HUES6 (cell line): Measurements from ENCODE around the gene CACNA1B.

ENCODE experiments used
- H3K27ac ChIP-seq: 2 replicates; pipeline ENCODE4 v1.7.0; 2013; ENCODE audit warnings: low read depth, mild to moderate bottlenecking, low read length, inconsistent platforms
- H3K27me3 ChIP-seq: 2 replicates; pipeline ENCODE4 v1.6.1; 2013; ENCODE audit warnings: low read length; ENCODE audit not compliant: control insufficient read depth, insufficient read depth
- H3K36me3 ChIP-seq: 2 replicates; pipeline ENCODE4 v1.6.1; 2013; ENCODE audit warnings: low read length; ENCODE audit not compliant: control insufficient read depth, insufficient read depth
- H3K4me1 ChIP-seq: 2 replicates; pipeline ENCODE4 v1.6.1; 2013; ENCODE audit warnings: low read length; ENCODE audit not compliant: control insufficient read depth, insufficient read depth
- H3K4me3 ChIP-seq: 2 replicates; pipeline ENCODE4 v1.5.1; 2013; ENCODE audit warnings: low read depth, low read length
- H3K9ac ChIP-seq: one replicate; pipeline ENCODE4 v1.6.1; 2013; ENCODE audit warnings: mild to moderate bottlenecking, low read length
- H3K9me3 ChIP-seq: 2 replicates; pipeline ENCODE4 v1.6.1; 2013; ENCODE audit warnings: low read depth, low read length; ENCODE audit not compliant: control insufficient read depth, insufficient read depth

The CACNA1B gene

GRCh38 chr9:138072161-138072842, 194.7 kb downstream of the CACNA1B start:
- H3K27ac ChIP-seq: no peak overlapping the region
- no peaks in the 10 kb centered on the region for H3K9me3 ChIP-seq
- H3K27me3 ChIP-seq: no peaks in the 10 kb centered on the region
- no peak overlapping the region for H3K9ac ChIP-seq
- no peak overlapping the region for H3K4me3 ChIP-seq
- no peaks in the 10 kb centered on the region for H3K36me3 ChIP-seq
- H3K4me1 ChIP-seq: peaks cover 37% of the 10 kb centered on the region

GRCh38 chr9:138072897-138073296, 195.3 kb downstream of the CACNA1B start:
- Histone ChIP-seq H3K27me3 (no peaks in the 10 kb centered on the region), H3K9me3 (no peaks in the 10 kb centered on the region), H3K4me3 (no peak overlapping the region), H3K9ac (no peak overlapping the region), H3K36me3 (no peaks in the 10 kb centered on the region), H3K27ac (no peak overlapping the region), H3K4me1 (peaks cover 37% of the 10 kb centered on the region)

- no peak overlapping the region for H3K9ac ChIP-seq
- no peak overlapping the region for H3K4me3 ChIP-seq
- H3K4me1 ChIP-seq: peaks cover 33% of the 10 kb centered on the region
- H3K36me3 ChIP-seq: no peaks in the 10 kb centered on the region
- H3K9me3 ChIP-seq: no peaks in the 10 kb centered on the region
- no peaks in the 10 kb centered on the region for H3K27me3 ChIP-seq
- H3K27ac ChIP-seq: no peak overlapping the region
Measured at GRCh38 chr9:138073408-138073807, 195.8 kb downstream of the CACNA1B start.

GRCh38 chr9:138073808-138074207, 196.2 kb downstream of the CACNA1B start:
- no peaks in the 10 kb centered on the region for H3K36me3 ChIP-seq
- H3K4me1 ChIP-seq: peaks cover 29% of the 10 kb centered on the region
- H3K9me3 ChIP-seq: no peaks in the 10 kb centered on the region
- H3K27ac ChIP-seq: no peak overlapping the region
- H3K27me3 ChIP-seq: no peaks in the 10 kb centered on the region
- H3K9ac ChIP-seq: no peak overlapping the region
- no peak overlapping the region for H3K4me3 ChIP-seq

- no peak overlapping the region for H3K27ac ChIP-seq
- no peaks in the 10 kb centered on the region for H3K27me3 ChIP-seq
- no peaks in the 10 kb centered on the region for H3K9me3 ChIP-seq
- no peak overlapping the region for H3K9ac ChIP-seq
- H3K4me1 ChIP-seq: peaks cover 22% of the 10 kb centered on the region
- no peak overlapping the region for H3K4me3 ChIP-seq
- no peaks in the 10 kb centered on the region for H3K36me3 ChIP-seq
Measured at GRCh38 chr9:138074516-138074915, 196.9 kb downstream of the CACNA1B start.

GRCh38 chr9:138075496-138075895, 197.9 kb downstream of the CACNA1B start:
- H3K27me3 ChIP-seq: no peaks in the 10 kb centered on the region
- no peak overlapping the region for H3K9ac ChIP-seq
- H3K4me1 ChIP-seq: peaks cover 14% of the 10 kb centered on the region
- H3K27ac ChIP-seq: no peak overlapping the region
- H3K36me3 ChIP-seq: no peaks in the 10 kb centered on the region
- H3K9me3 ChIP-seq: no peaks in the 10 kb centered on the region
- no peak overlapping the region for H3K4me3 ChIP-seq

- Histone ChIP-seq H3K9me3 (no peaks in the 10 kb centered on the region), H3K27ac (no peak overlapping the region), H3K4me1 (peaks cover 14% of the 10 kb centered on the region), H3K36me3 (0 out of 2 replicates have a peak, but pooled peaks cover 2% of the 10 kb centered on the region), H3K27me3 (no peaks in the 10 kb centered on the region), H3K4me3 (no peak overlapping the region), H3K9ac (no peak overlapping the region)
Measured at GRCh38 chr9:138075961-138076649, 198.5 kb downstream of the CACNA1B start.

- Histone ChIP-seq H3K9ac (no peak overlapping the region), H3K27ac (no peak overlapping the region), H3K9me3 (no peaks in the 10 kb centered on the region), H3K27me3 (no peaks in the 10 kb centered on the region), H3K4me3 (no peak overlapping the region), H3K36me3 (0 out of 2 replicates have a peak, but pooled peaks cover 3% of the 10 kb centered on the region), H3K4me1 (peaks cover 14% of the 10 kb centered on the region)
Measured at GRCh38 chr9:138076650-138077009, 199.0 kb downstream of the CACNA1B start.

GRCh38 chr9:138077126-138077525, 199.5 kb downstream of the CACNA1B start:
- Histone ChIP-seq H3K27me3 (no peaks in the 10 kb centered on the region), H3K36me3 (0 out of 2 replicates have a peak, but pooled peaks cover 3% of the 10 kb centered on the region), H3K27ac (no peak overlapping the region), H3K9ac (no peak overlapping the region), H3K4me1 (peaks cover 14% of the 10 kb centered on the region), H3K9me3 (no peaks in the 10 kb centered on the region), H3K4me3 (no peak overlapping the region)

GRCh38 chr9:138077898-138078540, 200.4 kb downstream of the CACNA1B start:
- Histone ChIP-seq H3K27ac (no peak overlapping the region), H3K36me3 (peaks cover 7% of the 10 kb centered on the region; the same call in 1 of the 2 replicates), H3K4me3 (no peak overlapping the region), H3K27me3 (no peaks in the 10 kb centered on the region), H3K9ac (no peak overlapping the region), H3K4me1 (peaks cover 7% of the 10 kb centered on the region), H3K9me3 (peaks cover 4% of the 10 kb centered on the region; the same call in 1 of the 2 replicates)

- Histone ChIP-seq H3K36me3 (peaks cover 9% of the 10 kb centered on the region; the same call in 1 of the 2 replicates), H3K9ac (no peak overlapping the region), H3K27me3 (no peaks in the 10 kb centered on the region), H3K9me3 (peaks cover 13% of the 10 kb centered on the region), H3K4me1 (no peaks in the 10 kb centered on the region), H3K4me3 (no peak overlapping the region), H3K27ac (no peak overlapping the region)
Measured at GRCh38 chr9:138078846-138079245, 201.3 kb downstream of the CACNA1B start.
